ENCODE measurements around the gene TSC22D2.

Gene TSC22D2

GRCh38 chr3:150511122-150511821 lies 103.2 kb downstream of the TSC22D2 start:
- TF ChIP-seq EZH2phosphoT487 (IDR thresholded peaks at IDR 0.05; ENCODE audit: borderline replicate concordance, low read length) (no peak), CTCF (IDR thresholded peaks at IDR 0.05; ENCODE audit: low read depth, low read length, poor library complexity, severe bottlenecking) (no peak)
- Histone ChIP-seq H3K79me2 (ENCODE audit: control insufficient read depth, low read length) (no peaks in the 10 kb centered on the region), H3K36me3 (ENCODE audit: control insufficient read depth, low read length) (no peaks in the 10 kb centered on the region), H3K4me2 (ENCODE audit: low read length) (no peak overlapping the region), H3K27ac (ENCODE audit: low read depth, low read length) (no peak overlapping the region), H3F3A (ENCODE audit: control insufficient read depth, insufficient read depth) (no peaks in the 10 kb centered on the region), H3K4me1 (ENCODE audit: control insufficient read depth, low read length) (peaks cover 5% of the 10 kb centered on the region; the same call in 1 of the 2 replicates), H3K4me3 (ENCODE audit: low read length) (no peak overlapping the region), H3K9me2 (replicated peaks; ENCODE audit: control insufficient read depth, low read length) (no peaks in the 10 kb centered on the region), H4K20me1 (ENCODE audit: control insufficient read depth, insufficient read depth, low read depth, low read length) (no peaks in the 10 kb centered on the region), H3K9me3 (ENCODE audit: control insufficient read depth, insufficient read depth, low read length) (no peaks in the 10 kb centered on the region), H3K27me3 (ENCODE audit: control insufficient read depth, low read length) (peaks cover 3% of the 10 kb centered on the region; the same call in 1 of the 2 replicates)

- H3K27me3 ChIP-seq (ENCODE audit: control insufficient read depth, low read length), result peaks cover 3% of the 10 kb centered on the region; the same call in 1 of the 2 replicates
- H3K4me2 ChIP-seq (ENCODE audit: low read length), result no peak overlapping the region
- no peaks in the 10 kb centered on the region for H3K79me2 ChIP-seq (ENCODE audit: control insufficient read depth, low read length)
- H3K27ac ChIP-seq (ENCODE audit: low read depth, low read length), result no peak overlapping the region
- H3K4me1 ChIP-seq (ENCODE audit: control insufficient read depth, low read length), result peaks cover 5% of the 10 kb centered on the region; the same call in 1 of the 2 replicates
- TF ChIP-seq CTCF (IDR thresholded peaks at IDR 0.05; ENCODE audit: low read depth, low read length, poor library complexity, severe bottlenecking) (no peak), EZH2phosphoT487 (IDR thresholded peaks at IDR 0.05; ENCODE audit: borderline replicate concordance, low read length) (no peak)
- H4K20me1 ChIP-seq (ENCODE audit: control insufficient read depth, insufficient read depth, low read depth, low read length), result no peaks in the 10 kb centered on the region
- H3K9me2 ChIP-seq (replicated peaks; ENCODE audit: control insufficient read depth, low read length), result no peaks in the 10 kb centered on the region
- no peaks in the 10 kb centered on the region for H3K9me3 ChIP-seq (ENCODE audit: control insufficient read depth, insufficient read depth, low read length)
- no peaks in the 10 kb centered on the region for H3F3A ChIP-seq (ENCODE audit: control insufficient read depth, insufficient read depth)
- H3K4me3 ChIP-seq (ENCODE audit: low read length), result no peak overlapping the region
- H3K36me3 ChIP-seq (ENCODE audit: control insufficient read depth, low read length), result no peaks in the 10 kb centered on the region
Measured at GRCh38 chr3:150515210-150515609, 107.1 kb downstream of the TSC22D2 start.

Data from DOHH2 (cell line).